GM23248 (cell line): ENCODE data around the gene FAM13B. TPM values are rescaled to one million over a fixed set of nuclear protein-coding genes. Genes with fewer than 3 reads are reported as not detected.
A peak's percentile ranks its signal among the peaks of the same experiment; 100 is the strongest.

Source experiments
- DNase-seq: peaks from one replicate; pipeline ENCODE4 v3.0.0-alpha.2; 2015
- H2AFZ ChIP-seq: fragments of 200-600 bp; sonication (generic); 2 replicates; pipeline ENCODE4 v1.6.1; 2016; ENCODE audit warnings: antibody characterized with exemption
- H3F3A ChIP-seq: fragments of 200-600 bp; sonication (generic); 2 replicates; pipeline ENCODE4 v1.6.1; 2016; ENCODE audit warnings: mild to moderate bottlenecking, antibody characterized with exemption, mixed run types; ENCODE audit not compliant: insufficient read depth
- H3K27ac ChIP-seq: fragments of 200-600 bp; sonication (generic); 2 replicates; pipeline ENCODE4 v1.5.1; 2016; ENCODE audit warnings: mild to moderate bottlenecking
- H3K27me3 ChIP-seq: fragments of 200-600 bp; sonication (generic); replicated peaks from 2 replicates; pipeline ENCODE4 v1.6.1; 2016; ENCODE audit warnings: mild to moderate bottlenecking; ENCODE audit not compliant: insufficient read depth
- H3K36me3 ChIP-seq: fragments of 200-600 bp; sonication (generic); 2 replicates; pipeline ENCODE4 v1.6.1; 2016; ENCODE audit warnings: low read depth, mild to moderate bottlenecking
- H3K4me1 ChIP-seq: fragments of 200-600 bp; sonication (generic); 2 replicates; pipeline ENCODE4 v1.6.1; 2016; ENCODE audit warnings: mild to moderate bottlenecking; ENCODE audit not compliant: insufficient read depth
- H3K4me2 ChIP-seq: fragments of 200-600 bp; sonication (generic); one replicate; pipeline ENCODE4 v1.6.1; 2016; ENCODE audit warnings: mild to moderate bottlenecking; ENCODE audit not compliant: unreplicated experiment
- H3K4me3 ChIP-seq: fragments of 200-600 bp; sonication (generic); 2 replicates; pipeline ENCODE4 v1.5.1; 2016; ENCODE audit warnings: mild to moderate bottlenecking
- H3K79me2 ChIP-seq: fragments of 200-600 bp; sonication (generic); 2 replicates; pipeline ENCODE4 v1.6.1; 2016; ENCODE audit warnings: mild to moderate bottlenecking; ENCODE audit not compliant: insufficient read depth
- H3K9ac ChIP-seq: fragments of 200-600 bp; sonication (generic); 2 replicates; pipeline ENCODE4 v1.6.1; 2016; ENCODE audit warnings: mild to moderate bottlenecking
- H3K9me2 ChIP-seq: fragments of 200-600 bp; sonication (generic); 2 replicates; pipeline ENCODE4 v1.6.1; 2016; ENCODE audit warnings: mixed run types, mild to moderate bottlenecking, moderate library complexity; ENCODE audit not compliant: insufficient read depth
- H3K9me3 ChIP-seq: fragments of 200-600 bp; sonication (generic); one replicate; pipeline ENCODE4 v1.6.1; 2017; ENCODE audit warnings: low read depth
- H4K20me1 ChIP-seq: fragments of 200-600 bp; sonication (generic); 2 replicates; pipeline ENCODE4 v1.6.0; 2016; ENCODE audit not compliant: insufficient read depth
- EZH2 ChIP-seq: fragments of 200-600 bp; sonication (generic); IDR thresholded peaks from 2 replicates; pipeline ENCODE4 v1.6.1; 2018; ENCODE audit warnings: antibody characterized with exemption, mild to moderate bottlenecking; ENCODE audit not compliant: insufficient read depth, poor library complexity, severe bottlenecking
- EZH2phosphoT487 ChIP-seq: fragments of 200-600 bp; sonication (generic); IDR thresholded peaks from 2 replicates; pipeline ENCODE4 v1.6.1; 2018; ENCODE audit warnings: antibody characterized with exemption, moderate library complexity, mild to moderate bottlenecking, low read depth; ENCODE audit not compliant: insufficient read depth
- WGBS, 2 experiments: methylation state at CpG; one replicate each; pipeline ENCODE4 v1.1.6; 2015 to 2017; ENCODE audit warnings: low lambda C conversion rate in 2 of 2, low coverage in 1 of 2; ENCODE audit errors: missing lambda C conversion rate in 2 of 2; 5-methylcytosine and 5-hydroxymethylcytosine counted together
- in situ Hi-C: fragments of 300-500 bp; cut with MboI; formaldehyde crosslinking; loops from 2 replicates; pipeline ENCODE4 v1.15.0; 2020
- polyA plus RNA-seq: library from polyadenylated mRNA; unstranded; fragments of >200 nt; fragmentation: Nextera tagmentation; extraction: Ambion mirVana; gene quantifications from 2 replicates; pipeline ENCODE4 v1.2.1, GENCODE V29; 2016
- total RNA-seq: library from RNA; depleted of rRNA; stranded (reverse); fragments of >200 nt; shearing (Covaris generic); gene quantifications from 2 replicates; pipeline ENCODE4 v1.2.3, GENCODE V29; 2014

Gene FAM13B
- total and polyA plus RNA-seq, 2 experiments from 2014 or later, result 15.6 to 19.0 TPM

- in situ Hi-C loops, result no loop called here
- no peak overlapping the region for H3K27ac ChIP-seq
These were observed 97.7 kb downstream of the FAM13B start for GRCh38 chr5:137935190-137935589.

GRCh38 chr5:137933491-137933911 lies 99.4 kb downstream of the FAM13B start:
- Histone ChIP-seq H3K36me3 (peaks cover 14% of the 10 kb centered on the region; the same call in 1 of the 2 replicates), H3K27me3 (no peaks in the 10 kb centered on the region), H3F3A (no peaks in the 10 kb centered on the region), H3K27ac (no peak overlapping the region), H4K20me1 (no peaks in the 10 kb centered on the region), H3K9me2 (no peaks in the 10 kb centered on the region), H2AFZ (no peak overlapping the region), H3K4me3 (no peak overlapping the region), H3K4me2 (no peak overlapping the region), H3K4me1 (no peaks in the 10 kb centered on the region), H3K9me3 (no peaks in the 10 kb centered on the region), H3K79me2 (no peaks in the 10 kb centered on the region), H3K9ac (no peak overlapping the region)
- in situ Hi-C loops, result no loop called here
- TF ChIP-seq EZH2phosphoT487, result no peak
- TF ChIP-seq EZH2, result no peak
- 37 to 51% methylated on average over 3 of the region's 3 CpGs for WGBS, 2 experiments
- peak; percentile 10 for DNase-seq

More at GRCh38 chr5:137935190-137935589, 97.7 kb downstream of the FAM13B start:
- Histone ChIP-seq H3K4me1 (no peaks in the 10 kb centered on the region), H3K36me3 (peaks cover 26% of the 10 kb centered on the region), H4K20me1 (no peaks in the 10 kb centered on the region), H3K79me2 (no peaks in the 10 kb centered on the region), H3K4me2 (no peak overlapping the region), H3K9me2 (no peaks in the 10 kb centered on the region), H3K9me3 (no peaks in the 10 kb centered on the region), H3F3A (no peaks in the 10 kb centered on the region), H3K27me3 (no peaks in the 10 kb centered on the region), H3K4me3 (no peak overlapping the region), H2AFZ (no peak overlapping the region), H3K9ac (no peak overlapping the region)
- TF ChIP-seq EZH2phosphoT487, result no peak
- no peak for TF ChIP-seq EZH2
- no peak for DNase-seq
- WGBS, 2 experiments, result 95 to 97% methylated on average over 1 of the region's 1 CpG

GRCh38 chr5:137932800-137933199 lies 100.1 kb downstream of the FAM13B start:
- H3K4me2 ChIP-seq, result no peak overlapping the region
- H3K9me3 ChIP-seq, result no peaks in the 10 kb centered on the region
- DNase-seq, result no peak
- no peaks in the 10 kb centered on the region for H4K20me1 ChIP-seq
- no peak overlapping the region for H3K4me3 ChIP-seq
- H3K9me2 ChIP-seq, result no peaks in the 10 kb centered on the region
- H3K4me1 ChIP-seq, result no peaks in the 10 kb centered on the region
- H2AFZ ChIP-seq, result no peak overlapping the region
- peaks cover 10% of the 10 kb centered on the region; the same call in 1 of the 2 replicates for H3K36me3 ChIP-seq
- no peaks in the 10 kb centered on the region for H3K79me2 ChIP-seq
- H3K27ac ChIP-seq, result no peak overlapping the region
- in situ Hi-C loops, result no loop called here
- H3K9ac ChIP-seq, result no peak overlapping the region
- H3K27me3 ChIP-seq, result no peaks in the 10 kb centered on the region
- WGBS, 2 experiments, result 66 to 70% methylated on average over 3 of the region's 3 CpGs
- H3F3A ChIP-seq, result no peaks in the 10 kb centered on the region
- no peak for TF ChIP-seq EZH2phosphoT487
- TF ChIP-seq EZH2, result no peak

- H3K27ac ChIP-seq, result no peak overlapping the region
- no peaks in the 10 kb centered on the region for H3K9me2 ChIP-seq
- no peak for DNase-seq
- no peak overlapping the region for H2AFZ ChIP-seq
- 66 to 72% methylated on average over 4 of the region's 4 CpGs for WGBS, 2 experiments
- no peak for TF ChIP-seq EZH2
- no peak for TF ChIP-seq EZH2phosphoT487
- no peak overlapping the region for H3K4me2 ChIP-seq
- in situ Hi-C loops, result no loop called here
- no peaks in the 10 kb centered on the region for H4K20me1 ChIP-seq
- no peaks in the 10 kb centered on the region; the same call in 1 of the 2 replicates for H3K36me3 ChIP-seq
- no peaks in the 10 kb centered on the region for H3K27me3 ChIP-seq
- no peaks in the 10 kb centered on the region for H3K4me1 ChIP-seq
- H3F3A ChIP-seq, result no peaks in the 10 kb centered on the region
- H3K4me3 ChIP-seq, result no peak overlapping the region
- H3K79me2 ChIP-seq, result no peaks in the 10 kb centered on the region
- H3K9me3 ChIP-seq, result no peaks in the 10 kb centered on the region
- H3K9ac ChIP-seq, result no peak overlapping the region
These were observed 109.0 kb downstream of the FAM13B start for GRCh38 chr5:137923856-137924255.

- Histone ChIP-seq H3K4me3 (no peak overlapping the region), H3K36me3 (no peaks in the 10 kb centered on the region), H3K27ac (no peak overlapping the region), H3K4me1 (no peaks in the 10 kb centered on the region), H3F3A (no peaks in the 10 kb centered on the region), H3K27me3 (no peaks in the 10 kb centered on the region), H3K4me2 (no peak overlapping the region), H3K9ac (no peak overlapping the region), H3K9me2 (no peaks in the 10 kb centered on the region), H4K20me1 (no peaks in the 10 kb centered on the region), H3K9me3 (no peaks in the 10 kb centered on the region), H2AFZ (no peak overlapping the region), H3K79me2 (no peaks in the 10 kb centered on the region)
- TF ChIP-seq EZH2 (no peak), EZH2phosphoT487 (no peak)
- DNase-seq, result peak; percentile 53
- WGBS, 2 experiments, result 39 to 41% methylated on average over 3 of the region's 3 CpGs
- in situ Hi-C loops, result no loop called here
These were observed 110.9 kb downstream of the FAM13B start for GRCh38 chr5:137921931-137922330.
